GM19468 (cell line): Measurements from ENCODE around the gene MAP3K6.
"Not testable (repeated sequence)": the region's sequence is repeated elsewhere in the genome, so short reads cannot be mapped to it uniquely, and the experiment has no call there.

Source experiments
- ATAC-seq: cut with Tn5 transposase; IDR thresholded peaks from one replicate; pipeline ENCODE4 v1.9.1; 2021; ENCODE audit warnings: mild to moderate bottlenecking, moderate library complexity, moderate number of reproducible peaks; ENCODE audit not compliant: unreplicated experiment; ENCODE audit errors: extremely low read depth

The MAP3K6 gene

DNA sequence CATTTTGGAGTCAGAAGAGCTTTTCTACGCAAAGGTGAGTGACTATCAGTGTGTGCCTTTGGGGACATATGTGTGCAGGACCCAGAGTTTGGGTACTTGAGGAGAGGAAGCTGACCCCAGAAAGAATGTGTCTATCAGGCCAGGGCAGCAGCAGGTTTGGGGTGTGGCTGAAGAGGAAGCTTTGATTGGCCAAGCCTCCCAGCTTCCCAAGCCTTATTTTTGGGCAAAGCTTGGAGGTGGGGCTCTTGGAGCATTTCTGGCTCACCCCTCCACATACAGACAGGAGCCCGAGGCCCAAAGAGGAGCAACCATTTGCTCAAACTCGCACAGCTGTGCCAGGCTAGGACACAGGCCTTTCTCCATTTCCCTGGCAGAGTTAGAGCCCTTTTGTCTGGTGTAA is 30.3 kb upstream of the MAP3K6 start:
- no peak for ATAC-seq

DNA sequence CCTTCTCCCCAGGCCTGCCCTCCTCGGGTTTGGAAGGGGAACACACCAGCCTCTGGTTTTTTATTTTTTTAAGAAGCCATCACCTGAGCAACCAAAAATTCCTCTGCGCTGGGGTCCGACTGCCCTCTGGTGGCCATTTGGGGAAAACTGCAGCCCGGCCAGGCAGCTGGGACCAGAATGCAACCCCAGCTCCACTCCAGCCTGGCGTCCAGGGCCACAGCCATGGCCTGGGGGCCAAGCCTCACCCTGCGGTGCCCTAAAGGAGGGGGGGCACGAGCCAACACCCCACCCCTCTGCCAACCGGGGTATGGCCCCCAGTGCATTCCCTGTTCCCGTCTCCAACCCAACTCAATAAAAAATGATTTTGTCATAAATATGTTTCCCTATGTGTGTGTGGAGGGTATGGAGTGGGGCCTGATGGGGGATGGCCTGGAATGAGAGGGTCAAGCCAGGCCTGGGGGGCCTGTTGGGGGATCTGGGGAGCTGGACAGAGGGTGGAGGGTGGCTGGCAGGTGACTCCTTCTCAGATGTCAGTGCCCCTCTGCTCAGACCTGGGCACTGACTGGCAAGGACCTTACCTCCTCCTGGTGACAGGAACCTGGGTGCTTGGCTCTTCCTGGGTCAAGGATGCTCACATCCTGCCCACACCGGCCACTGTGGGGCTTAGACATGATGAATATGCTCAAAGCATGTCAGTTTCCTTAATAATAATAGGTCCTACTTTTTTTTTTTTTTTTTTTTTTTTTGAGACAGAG is 28.9 kb upstream of the MAP3K6 start:
- no peak for ATAC-seq

DNA sequence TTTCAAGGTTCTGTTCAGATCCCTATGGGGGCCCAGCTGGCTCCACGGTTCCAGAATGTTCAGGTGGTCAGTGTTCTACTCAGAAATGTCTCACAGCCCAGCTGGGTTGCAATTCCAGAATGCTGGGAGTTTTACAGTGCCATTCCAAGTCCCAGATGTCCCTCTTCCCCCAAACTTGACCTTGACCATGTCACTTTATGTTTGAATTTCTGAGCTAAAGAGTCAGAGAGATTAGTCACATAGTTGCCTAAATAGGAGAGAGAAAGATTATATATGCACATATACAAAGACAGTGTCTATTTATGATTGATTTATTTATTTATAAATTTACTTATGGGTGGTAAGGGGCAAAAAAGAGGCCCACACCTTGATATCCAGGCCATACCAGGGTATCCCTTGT is 28.2 kb upstream of the MAP3K6 start:
- ATAC-seq = no peak

DNA sequence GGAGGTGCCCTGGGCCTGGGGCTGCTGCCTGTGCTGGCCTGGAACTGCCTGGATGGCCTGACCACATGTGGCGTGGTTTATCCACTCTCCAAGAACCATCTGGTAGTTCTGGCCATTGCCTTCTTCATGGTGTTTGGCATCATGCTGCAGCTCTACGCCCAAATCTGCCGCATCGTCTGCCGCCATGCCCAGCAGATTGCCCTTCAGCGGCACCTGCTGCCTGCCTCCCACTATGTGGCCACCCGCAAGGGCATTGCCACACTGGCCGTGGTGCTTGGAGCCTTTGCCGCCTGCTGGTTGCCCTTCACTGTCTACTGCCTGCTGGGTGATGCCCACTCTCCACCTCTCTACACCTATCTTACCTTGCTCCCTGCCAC is 27.5 kb upstream of the MAP3K6 start:
- no peak for ATAC-seq

DNA sequence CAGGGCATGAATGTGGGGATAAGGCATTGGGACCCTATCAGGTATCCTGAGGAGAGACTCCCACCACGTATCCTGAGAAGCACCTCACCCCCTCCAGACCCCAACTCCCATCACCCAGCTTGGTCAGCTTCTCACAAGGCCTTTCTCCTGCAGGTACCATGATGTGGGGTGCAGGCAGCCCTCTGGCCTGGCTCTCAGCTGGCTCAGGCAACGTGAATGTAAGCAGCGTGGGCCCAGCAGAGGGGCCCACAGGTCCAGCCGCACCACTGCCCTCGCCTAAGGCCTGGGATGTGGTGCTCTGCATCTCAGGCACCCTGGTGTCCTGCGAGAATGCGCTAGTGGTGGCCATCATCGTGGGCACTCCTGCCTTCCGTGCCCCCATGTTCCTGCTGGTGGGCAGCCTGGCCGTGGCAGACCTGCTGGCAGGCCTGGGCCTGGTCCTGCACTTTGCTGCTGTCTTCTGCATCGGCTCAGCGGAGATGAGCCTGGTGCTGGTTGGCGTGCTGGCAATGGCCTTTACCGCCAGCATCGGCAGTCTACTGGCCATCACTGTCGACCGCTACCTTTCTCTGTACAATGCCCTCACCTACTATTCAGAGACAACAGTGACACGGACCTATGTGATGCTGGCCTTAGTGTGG is 27.0 kb upstream of the MAP3K6 start:
- ATAC-seq = no peak

DNA sequence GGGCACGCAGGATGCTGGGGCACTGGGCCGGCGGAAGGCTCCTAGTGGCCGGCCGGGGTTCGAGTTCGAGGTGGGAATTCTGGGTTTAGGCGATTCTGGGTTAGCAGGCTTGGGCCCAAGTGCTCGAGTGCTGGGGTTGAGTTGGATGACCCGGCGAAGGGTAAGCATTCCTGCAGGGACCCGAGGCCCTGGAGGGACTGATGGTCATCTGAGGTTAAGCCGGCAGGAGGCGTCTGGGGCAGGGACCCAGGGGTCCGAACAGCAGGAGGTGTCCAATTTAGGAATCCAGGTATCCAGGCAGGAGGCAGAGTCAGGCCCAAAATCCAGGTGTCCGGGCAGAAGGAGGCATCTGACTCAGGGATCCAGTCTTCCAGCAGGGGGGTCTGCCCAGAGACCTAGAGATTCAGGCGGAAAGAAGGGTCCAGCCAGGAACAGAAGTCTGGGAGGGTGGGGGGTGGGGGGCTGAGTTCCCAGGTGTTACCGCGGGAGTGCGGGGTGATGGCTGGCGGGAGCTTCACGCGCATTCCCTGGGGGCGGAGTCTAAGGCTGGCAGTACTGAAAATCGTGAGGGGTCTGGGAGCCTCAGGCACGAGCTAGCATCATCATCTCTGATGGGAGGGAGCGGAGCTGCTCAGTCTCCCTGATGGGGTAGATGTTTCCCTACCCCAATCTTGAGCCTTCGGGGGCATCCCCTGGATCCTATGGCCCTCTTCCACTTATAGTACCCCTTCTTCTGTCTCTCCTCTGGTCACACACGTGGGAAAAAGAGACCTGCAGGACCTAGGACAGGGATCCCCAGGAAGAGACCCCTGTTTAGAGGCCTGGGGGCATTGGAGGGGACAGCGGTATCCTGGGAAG is 26.2 kb upstream of the MAP3K6 start:
- no peak for ATAC-seq

DNA sequence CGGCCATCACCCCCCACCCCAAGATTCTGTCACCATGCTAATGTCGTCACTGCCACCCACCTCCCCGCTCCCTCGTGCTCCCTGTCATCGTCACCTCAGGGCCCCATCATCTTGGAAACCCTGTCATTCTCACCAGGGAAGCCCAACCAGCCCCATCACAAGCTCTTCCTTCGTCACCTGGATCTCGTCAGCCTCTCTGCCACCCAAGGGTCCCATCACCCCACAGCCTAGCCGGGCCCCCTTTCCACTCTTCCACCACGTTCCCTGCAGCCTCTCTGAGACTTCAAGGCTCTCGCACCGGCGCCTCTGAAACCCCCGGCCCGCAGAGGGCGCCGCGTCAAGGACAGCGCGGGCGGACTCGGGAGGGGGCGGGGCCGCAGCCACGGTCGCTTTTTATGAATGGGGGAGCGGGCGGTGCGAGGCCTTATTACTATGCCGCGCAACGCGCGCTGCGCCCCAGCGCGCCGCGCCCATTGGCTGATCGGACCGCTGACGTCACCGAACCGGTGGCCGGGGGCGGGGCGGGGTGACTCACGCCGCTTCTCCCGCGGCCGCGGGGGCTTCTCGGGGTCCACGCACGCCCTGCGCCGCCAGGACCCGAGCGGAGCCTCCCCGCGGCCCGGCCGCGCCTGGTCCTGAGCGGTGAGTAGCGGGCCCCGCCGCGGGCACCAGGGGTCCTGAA is 25.5 kb upstream of the MAP3K6 start, which contains the start of gene GPR3:
Gene GPR3 (plus strand): TSS at position 527 of the 682 bp plus-strand sequence. CDS start 1,177 bp downstream, outside the sequence.
- ATAC-seq = peak; percentile 59

DNA sequence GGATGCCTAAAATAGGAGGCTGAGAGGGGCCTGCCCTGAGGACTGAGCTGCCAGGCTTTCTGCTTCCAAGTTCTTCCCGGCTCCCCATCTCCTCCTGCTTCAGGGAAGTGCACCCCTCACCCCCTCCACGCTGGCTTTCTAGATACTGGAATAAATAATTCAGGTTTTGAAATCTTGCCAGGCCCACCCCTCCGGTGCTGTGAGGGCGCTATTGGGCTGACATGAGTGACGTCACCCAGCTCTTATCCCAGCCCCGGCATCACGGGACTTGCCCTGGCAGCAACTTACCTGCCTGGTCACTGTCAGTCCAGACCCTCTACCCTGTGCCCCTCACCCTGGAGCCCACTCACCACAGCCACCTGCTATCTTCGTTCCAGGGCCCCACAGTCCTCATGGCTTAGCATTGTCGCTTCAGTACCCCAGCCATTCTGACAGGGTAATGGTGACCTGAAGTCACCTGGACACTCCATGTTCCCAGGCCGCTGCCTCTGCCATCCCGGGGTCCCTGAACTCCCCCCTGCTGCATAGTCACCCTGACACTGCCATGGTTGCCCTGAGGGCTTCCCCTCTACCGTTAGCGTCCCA is 24.8 kb upstream of the MAP3K6 start:
- no peak for ATAC-seq

DNA sequence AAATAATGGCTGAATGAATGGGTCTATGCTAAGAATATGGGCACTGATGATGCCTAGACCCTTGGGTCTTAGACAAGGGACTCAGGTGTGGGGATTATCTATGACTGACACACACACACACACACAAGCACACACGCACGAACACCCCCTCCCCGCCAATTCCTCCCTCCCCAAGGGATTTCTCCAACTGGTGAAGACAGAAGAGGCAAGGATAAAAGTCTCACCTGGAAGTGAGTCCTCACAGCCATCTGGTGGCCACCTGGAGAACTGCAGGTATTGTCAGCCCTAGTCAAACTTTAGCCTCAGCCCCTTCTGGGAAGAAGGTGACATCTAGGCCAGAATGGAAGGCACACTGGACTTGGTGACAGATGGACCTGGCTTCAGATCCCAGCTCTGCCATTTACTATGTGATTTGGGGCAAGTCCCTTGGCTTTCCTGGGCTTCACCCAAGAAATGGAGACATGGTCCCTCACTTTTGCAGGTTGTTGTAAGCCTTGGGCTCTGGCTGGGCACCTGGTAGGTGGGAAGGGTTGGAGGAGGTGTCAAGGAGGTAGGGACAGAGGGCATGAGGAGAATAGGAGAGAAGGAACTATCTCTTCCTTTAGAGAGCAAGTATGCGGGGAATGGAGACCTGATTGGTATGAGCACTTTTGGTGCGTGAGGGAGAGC is 21.7 kb upstream of the MAP3K6 start:
- no peak for ATAC-seq

DNA sequence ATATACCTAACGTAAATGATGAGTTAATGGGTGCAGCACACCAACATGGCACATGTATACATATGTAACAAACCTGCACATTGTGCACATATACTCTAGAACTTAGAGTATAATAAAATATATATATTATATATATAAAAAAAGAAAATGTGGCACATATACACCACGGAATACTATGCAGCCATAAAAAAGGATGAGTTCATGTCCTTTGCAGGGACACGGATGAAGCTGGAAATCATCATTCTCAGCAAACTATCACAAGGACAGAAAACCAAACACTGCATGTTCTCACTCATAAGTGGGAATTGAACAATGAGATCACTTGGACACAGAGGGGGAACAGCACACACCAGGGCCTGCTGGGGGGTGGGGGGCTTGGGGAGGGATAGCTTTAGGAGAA is 18.0 kb upstream of the MAP3K6 start:
- not testable (repeated sequence) for ATAC-seq

DNA sequence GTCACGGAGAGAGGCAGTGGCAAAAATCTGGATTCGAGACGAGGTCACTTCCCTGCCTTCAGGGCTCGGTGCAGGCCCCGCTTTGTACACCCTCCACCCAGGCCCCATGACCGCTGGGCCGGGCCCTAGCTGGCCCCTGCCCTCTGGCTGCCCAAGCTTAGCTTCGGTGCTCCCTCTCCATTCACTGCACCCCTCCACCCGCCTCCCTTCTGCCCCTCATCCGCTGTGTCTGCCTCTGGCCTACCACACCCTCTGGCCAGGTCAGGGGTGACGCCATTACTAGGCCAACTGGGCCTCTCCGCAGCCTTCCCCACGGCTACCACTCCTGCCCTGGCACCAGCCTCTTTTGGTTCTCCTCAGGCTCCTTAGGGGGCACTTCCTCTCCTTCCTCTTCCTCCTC is 16.9 kb upstream of the MAP3K6 start:
- ATAC-seq = no peak

DNA sequence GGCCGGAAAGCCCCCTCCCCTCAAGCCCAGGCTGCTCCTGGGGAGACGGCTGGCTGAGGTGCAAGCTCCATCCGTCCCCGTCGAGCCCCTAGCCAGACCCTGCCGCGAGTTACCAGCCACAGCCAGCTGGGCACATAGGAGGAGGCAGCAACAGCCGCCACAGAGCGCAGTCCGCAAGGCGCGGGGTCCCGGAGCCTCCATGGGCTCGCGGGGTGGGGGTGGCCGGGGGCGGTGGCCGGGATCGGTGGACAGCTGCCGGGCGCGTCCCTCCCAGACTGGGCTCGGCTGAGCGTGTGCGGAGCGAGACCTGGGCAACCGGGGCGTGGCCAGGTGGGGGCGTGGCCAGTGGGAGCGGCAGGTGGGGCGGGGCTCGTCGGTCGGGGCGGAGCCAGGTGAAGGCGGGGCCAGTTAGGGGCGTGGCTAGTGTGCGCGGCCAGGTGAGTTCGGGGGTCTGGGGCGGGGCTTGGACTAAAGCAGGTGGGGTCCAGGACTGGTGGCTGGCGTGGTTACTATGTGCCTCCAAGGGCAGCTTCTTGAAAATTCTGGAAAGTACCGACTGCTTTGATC is 16.4 kb upstream of the MAP3K6 start, which contains the start of gene CD164L2:
Gene CD164L2 (minus strand): TSS at position 295 of the 567 bp plus-strand sequence. CDS start 94 bp downstream, at position 201.
- ATAC-seq = no peak

DNA sequence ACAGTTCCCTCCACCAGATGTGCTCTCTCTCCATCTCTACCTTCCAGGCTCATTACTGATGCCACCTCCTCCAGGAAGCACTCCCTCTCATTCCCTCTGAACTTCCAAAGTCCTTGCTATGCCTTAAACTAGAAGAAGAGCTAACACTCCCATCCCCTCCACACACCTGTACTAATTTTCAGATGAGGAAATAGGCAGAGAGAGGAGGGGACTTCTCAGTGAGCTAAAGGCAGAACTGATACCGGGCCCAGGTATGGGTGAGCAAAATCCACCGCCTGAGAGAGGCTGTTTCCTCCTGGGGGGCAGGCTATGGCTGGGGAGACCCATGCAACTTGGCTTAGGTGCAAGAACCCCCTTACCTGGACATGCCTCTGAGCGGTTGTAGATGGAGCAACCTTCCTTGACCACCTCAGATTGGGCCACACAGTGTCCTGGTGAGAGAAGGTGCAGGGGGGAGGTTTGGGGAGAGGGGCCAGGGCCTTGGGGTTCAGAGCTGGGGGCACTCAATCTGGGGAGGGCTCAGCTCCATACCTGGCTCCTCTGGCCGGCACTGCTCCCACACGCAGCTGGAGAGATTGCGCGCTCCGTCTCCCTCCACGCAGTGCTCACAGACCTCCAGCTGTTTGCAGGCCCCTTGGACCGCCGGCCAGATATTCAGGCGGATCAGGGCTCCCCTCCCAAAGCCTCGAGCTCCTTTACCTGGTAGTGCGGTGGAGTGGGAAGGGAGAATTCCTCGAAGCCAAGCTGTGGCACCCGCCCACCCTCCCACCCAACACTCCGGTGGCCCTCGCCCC is 15.4 kb upstream of the MAP3K6 start:
- no peak for ATAC-seq

DNA sequence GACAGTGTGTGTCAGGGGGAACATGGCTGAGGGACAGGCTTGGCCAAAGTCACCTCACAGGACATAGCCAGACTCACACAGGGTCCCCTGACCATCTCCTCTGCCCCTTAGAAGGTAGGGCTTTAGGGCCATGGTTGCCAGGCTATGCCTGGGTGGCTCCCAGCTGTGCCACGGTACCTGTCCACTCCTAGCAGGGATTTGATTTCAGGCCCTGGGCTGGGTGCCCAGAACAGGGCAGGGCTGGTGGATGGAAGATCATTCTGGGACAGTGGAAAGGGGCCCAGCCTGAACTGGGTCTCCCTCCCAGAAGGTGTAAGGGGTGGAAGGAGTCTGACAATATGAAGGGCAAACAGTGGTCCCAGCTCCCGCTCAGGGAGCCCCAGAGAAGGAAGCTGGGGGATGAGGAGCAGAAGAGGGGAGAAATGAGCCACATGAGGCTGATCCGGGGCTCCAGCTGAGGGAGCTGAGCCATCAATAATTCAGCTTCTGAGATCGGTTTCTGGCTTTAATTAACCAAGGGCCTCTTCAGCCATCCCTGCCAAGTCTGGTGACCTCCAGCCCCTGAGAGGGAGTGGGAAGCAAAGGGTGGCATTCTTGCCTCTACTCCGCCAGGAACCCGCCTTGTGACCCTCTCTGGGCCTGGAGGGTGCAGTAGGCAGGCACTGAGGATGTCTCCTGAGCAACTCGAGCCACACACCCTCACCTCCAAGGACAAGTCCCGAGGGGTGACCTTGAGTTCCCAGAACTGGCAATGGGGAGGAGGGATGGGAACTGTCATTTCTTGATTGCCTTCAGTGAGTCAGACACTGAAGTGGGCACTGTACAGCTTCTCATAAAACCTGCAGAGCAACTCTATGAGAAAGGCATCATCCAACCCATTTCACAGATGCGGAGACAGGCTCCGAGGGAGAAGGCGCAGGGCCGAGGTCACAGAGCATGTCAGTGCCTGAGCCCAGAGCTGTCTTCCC is 14.3 kb upstream of the MAP3K6 start:
- ATAC-seq = no peak

DNA sequence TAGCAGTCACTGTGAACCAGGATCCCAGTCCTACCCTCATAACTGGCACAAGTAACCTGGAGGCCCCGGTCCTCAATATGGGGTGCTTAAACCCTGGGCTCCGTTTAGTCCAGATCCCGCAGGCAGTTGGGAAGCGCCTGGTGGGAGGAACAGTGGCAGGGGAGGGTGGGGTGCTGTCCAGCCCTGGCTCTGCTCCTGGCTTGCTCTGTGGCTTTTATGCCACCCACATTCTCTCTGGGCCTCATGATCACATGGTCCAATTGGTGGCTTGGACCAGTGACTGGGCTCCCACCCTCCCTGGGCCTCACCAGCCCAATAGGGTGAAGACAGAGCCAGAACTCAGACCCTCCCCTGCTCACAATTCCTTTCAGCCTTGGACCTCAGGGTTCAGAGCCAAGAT is 13.5 kb upstream of the MAP3K6 start:
- no peak for ATAC-seq

DNA sequence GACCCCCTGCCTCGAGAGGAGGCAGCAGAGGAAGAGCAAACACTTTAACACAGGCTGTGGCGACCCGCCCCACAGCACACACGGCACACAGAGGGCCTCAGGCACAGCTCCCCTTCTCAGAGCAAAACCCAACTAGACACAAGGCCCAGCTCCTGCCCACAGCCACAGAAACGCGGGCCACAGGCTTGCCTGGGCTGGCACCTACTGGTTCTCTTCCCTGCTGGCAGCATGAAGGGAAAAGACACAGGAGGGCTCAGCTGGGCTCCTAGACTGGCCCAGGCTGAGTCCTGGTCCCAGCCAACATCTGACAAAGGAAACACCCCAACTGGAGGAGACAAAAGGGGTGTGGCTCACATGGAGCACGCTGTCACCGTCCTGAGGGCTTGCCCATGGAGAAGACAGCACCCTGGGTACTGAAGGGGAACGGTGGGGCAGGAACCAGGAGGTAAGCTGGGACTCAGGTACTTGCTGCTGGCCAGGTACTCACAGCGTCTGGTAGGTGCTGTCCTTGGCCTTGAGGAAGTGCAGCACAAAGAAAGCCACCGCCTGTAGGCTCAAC is 12.9 kb upstream of the MAP3K6 start:
- no peak for ATAC-seq
